ENCODE data around the gene GPC3.

GPC3 gene

DNA sequence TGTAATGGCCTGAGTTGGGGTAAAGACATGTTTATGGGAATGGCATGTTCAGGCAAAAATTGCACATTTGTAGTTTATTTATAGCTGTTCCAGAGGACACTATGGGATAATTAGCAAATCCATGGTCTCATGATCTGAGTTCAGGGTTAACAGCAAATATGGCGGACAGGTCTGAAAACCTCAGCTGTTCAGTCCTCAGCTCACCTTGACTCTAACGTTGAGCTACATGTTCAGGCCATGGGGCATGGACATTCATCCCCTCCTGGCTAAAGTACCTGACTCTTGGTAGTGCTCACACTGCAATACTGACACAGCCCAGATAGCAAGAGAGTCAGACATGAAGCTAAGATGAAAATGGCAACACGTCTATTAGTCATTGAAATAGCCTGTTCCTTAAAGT, 408.5 kb downstream of the GPC3 start:
- in situ Hi-C loops (cut with MboI; ENCODE audit: low pct_unique_long_range_greater_than_20kb, low sequenced_read_pairs, unreplicated experiment), result no loop called here
- TF ChIP-seq, protein P1, sequence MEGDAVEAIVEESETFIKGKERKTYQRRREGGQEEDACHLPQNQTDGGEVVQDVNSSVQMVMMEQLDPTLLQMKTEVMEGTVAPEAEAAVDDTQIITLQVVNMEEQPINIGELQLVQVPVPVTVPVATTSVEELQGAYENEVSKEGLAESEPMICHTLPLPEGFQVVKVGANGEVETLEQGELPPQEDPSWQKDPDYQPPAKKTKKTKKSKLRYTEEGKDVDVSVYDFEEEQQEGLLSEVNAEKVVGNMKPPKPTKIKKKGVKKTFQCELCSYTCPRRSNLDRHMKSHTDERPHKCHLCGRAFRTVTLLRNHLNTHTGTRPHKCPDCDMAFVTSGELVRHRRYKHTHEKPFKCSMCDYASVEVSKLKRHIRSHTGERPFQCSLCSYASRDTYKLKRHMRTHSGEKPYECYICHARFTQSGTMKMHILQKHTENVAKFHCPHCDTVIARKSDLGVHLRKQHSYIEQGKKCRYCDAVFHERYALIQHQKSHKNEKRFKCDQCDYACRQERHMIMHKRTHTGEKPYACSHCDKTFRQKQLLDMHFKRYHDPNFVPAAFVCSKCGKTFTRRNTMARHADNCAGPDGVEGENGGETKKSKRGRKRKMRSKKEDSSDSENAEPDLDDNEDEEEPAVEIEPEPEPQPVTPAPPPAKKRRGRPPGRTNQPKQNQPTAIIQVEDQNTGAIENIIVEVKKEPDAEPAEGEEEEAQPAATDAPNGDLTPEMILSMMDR (IDR thresholded peaks at IDR 0.05; ENCODE audit: extremely low read depth, insufficient read depth, missing control alignments), result no peak
- DNase-seq (ENCODE audit: low spot score), result no peak

DNA sequence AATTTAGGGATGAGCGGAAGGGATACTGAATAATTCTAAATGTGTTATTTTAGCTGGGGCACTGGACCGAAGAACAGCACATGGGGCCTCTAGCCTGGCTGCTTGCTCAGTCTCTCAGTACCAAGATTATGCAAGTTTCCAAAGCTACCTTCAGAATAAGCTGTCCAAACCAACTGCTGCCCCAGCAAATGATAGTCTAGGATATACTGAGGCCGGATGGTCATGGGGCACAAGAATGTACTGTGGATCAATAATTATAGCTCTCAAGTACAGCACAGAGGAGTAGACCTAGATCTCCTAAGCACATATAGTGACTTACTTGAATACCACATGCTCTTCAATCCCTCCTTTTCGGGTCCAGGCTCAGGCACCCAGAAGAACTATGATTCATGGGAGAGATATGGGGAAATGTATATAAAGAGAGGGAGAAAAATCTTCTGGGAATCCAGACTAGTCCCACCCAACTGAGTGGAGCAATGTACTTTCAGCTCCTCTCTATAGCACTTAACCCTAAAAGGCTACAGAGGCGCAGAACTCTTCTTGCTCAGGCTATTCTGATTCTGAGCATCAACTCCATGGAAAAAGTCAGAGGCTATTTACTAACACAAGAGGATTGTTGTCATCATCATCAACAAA, 409.8 kb downstream of the GPC3 start:
- in situ Hi-C loops (cut with MboI; ENCODE audit: low pct_unique_long_range_greater_than_20kb, low sequenced_read_pairs, unreplicated experiment), result no loop called here
- TF ChIP-seq, protein P1 (IDR thresholded peaks at IDR 0.05; ENCODE audit: extremely low read depth, insufficient read depth, missing control alignments), result no peak
- no peak for DNase-seq (ENCODE audit: low spot score)

DNA sequence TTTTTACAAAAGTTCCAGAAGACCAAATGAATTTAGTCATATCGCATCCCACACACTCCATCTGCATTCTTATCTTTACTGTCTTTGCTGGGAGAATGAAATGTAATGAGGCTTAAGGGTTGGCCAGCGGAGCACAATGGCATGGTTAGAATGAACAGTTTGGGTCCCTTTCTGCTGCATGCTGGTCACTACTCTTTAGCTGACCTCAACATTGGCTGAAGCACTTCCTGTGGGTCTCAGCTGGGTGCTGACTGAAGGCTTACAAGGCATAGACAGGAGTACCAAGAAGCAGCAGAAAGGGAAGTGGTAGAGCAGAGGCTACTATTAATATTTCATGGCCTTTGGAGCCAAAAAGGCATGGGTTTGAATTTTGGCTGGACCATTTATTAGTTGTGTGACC, 410.7 kb downstream of the GPC3 start:
- TF ChIP-seq, protein P1 (IDR thresholded peaks at IDR 0.05; ENCODE audit: extremely low read depth, insufficient read depth, missing control alignments), result no peak
- no peak for DNase-seq (ENCODE audit: low spot score)
- in situ Hi-C loops (cut with MboI; ENCODE audit: low pct_unique_long_range_greater_than_20kb, low sequenced_read_pairs, unreplicated experiment), result no loop called here

DNA sequence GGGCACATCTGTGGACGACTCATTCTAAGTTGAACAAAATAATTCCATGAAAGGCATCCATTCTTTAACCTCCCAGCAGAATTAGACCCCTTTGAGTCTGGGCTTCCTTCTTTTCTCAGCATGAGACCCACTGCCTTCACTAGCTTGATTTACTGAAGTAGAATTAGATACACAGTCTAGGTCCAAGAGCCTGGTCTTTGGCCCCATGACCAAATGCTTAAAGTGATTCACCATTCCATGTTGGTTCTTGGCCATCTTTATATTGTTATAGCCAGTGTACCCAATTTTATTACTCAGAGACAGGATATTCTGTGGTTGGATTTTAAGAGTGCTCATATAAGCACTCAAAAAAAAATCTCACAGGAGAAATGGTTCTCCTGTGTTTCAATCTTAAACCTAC, 414.8 kb downstream of the GPC3 start:
- DNase-seq (ENCODE audit: low spot score), result no peak
- in situ Hi-C loops (cut with MboI; ENCODE audit: low pct_unique_long_range_greater_than_20kb, low sequenced_read_pairs, unreplicated experiment), result no loop called here
- TF ChIP-seq, protein P1 (IDR thresholded peaks at IDR 0.05; ENCODE audit: extremely low read depth, insufficient read depth, missing control alignments), result no peak

DNA sequence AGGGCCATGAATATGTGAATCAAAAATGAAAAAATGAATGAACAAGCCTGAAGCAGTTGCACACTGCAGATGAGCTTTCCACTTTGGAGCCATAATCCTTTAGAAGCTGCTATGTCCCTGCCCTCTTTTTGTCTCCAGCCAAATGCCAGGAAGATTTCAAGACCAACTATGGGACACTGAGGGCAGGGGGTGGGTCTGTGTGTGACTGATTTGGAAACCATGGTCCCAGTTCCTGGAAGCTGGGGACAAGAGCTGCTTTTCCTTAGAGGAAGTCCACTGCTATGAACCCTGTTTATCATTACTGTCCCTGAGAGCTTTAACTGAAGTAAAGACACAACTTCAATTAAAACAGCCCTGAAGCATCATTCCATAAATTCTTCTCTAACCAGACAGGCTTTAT, 416.2 kb downstream of the GPC3 start:
- DNase-seq (ENCODE audit: low spot score), result no peak
- TF ChIP-seq, protein P1 (IDR thresholded peaks at IDR 0.05; ENCODE audit: extremely low read depth, insufficient read depth, missing control alignments), result no peak
- in situ Hi-C loops (cut with MboI; ENCODE audit: low pct_unique_long_range_greater_than_20kb, low sequenced_read_pairs, unreplicated experiment), result no loop called here

DNA sequence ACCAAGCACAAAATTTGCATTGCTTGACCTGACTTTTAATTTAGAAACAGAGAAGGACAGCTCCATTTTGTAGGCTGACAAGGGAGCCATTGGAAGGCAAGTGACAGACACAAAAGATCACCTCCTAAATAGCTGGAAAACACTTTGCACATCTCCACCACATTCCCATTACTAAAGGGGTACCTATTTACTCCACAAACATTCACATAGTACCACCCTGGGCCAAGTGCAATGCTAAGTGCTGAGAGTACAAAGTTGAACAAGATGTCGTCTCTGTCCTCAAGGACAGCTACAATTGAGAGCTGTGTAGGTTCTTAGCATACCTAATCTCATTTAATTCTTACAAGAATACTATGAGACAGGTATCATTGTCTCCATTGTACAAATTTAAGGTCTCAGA, 417.3 kb downstream of the GPC3 start:
- no peak for DNase-seq (ENCODE audit: low spot score)
- TF ChIP-seq, protein P1 (IDR thresholded peaks at IDR 0.05; ENCODE audit: extremely low read depth, insufficient read depth, missing control alignments), result no peak
- in situ Hi-C loops (cut with MboI; ENCODE audit: low pct_unique_long_range_greater_than_20kb, low sequenced_read_pairs, unreplicated experiment), result no loop called here
